KMS-11 (cell line): Measurements from ENCODE around the gene PNPLA7.

Source experiments
- H2AFZ ChIP-seq: fragments of 200-600 bp; sonication (generic); 2 replicates; pipeline ENCODE4 v1.6.1; 2016; ENCODE audit warnings: antibody characterized with exemption, mixed run types, low read depth
- H3K27ac ChIP-seq: fragments of 200-600 bp; sonication (generic); 2 replicates; pipeline ENCODE4 v1.6.1; 2016; ENCODE audit warnings: mild to moderate bottlenecking, mixed run types
- H3K27me3 ChIP-seq: fragments of 200-600 bp; sonication (generic); 2 replicates; pipeline ENCODE4 v1.6.1; 2017; ENCODE audit warnings: mild to moderate bottlenecking, low read depth, mixed run types, moderate library complexity; ENCODE audit not compliant: insufficient read depth
- H3K36me3 ChIP-seq: fragments of 200-600 bp; sonication (generic); 2 replicates; pipeline ENCODE4 v1.6.1; 2017; ENCODE audit warnings: mild to moderate bottlenecking, mixed run types; ENCODE audit not compliant: insufficient read depth
- H3K4me1 ChIP-seq: fragments of 200-600 bp; sonication (generic); 2 replicates; pipeline ENCODE4 v1.6.1; 2016; ENCODE audit warnings: mild to moderate bottlenecking, low read depth, mixed run types; ENCODE audit not compliant: poor library complexity, severe bottlenecking
- H3K4me2 ChIP-seq: fragments of 200-600 bp; sonication (generic); 2 replicates; pipeline ENCODE4 v1.7.0; 2016; ENCODE audit warnings: mild to moderate bottlenecking, mixed run types
- H3K4me3 ChIP-seq: fragments of 200-600 bp; sonication (generic); IDR thresholded peaks from 2 replicates; pipeline ENCODE4 v1.6.1; 2017; ENCODE audit warnings: low read depth, low read length, mixed read lengths; ENCODE audit not compliant: insufficient read depth
- H3K79me2 ChIP-seq: fragments of 200-600 bp; sonication (generic); 2 replicates; pipeline ENCODE4 v1.6.1; 2016; ENCODE audit warnings: low read depth, mixed run types; ENCODE audit not compliant: insufficient read depth
- H3K9ac ChIP-seq: fragments of 200-600 bp; sonication (generic); 2 replicates; pipeline ENCODE4 v1.6.1; 2016; ENCODE audit warnings: mild to moderate bottlenecking, mixed run types
- H4K20me1 ChIP-seq: fragments of 200-600 bp; sonication (generic); 2 replicates; pipeline ENCODE4 v1.6.1; 2016; ENCODE audit warnings: mild to moderate bottlenecking, mixed run types; ENCODE audit not compliant: insufficient read depth
- CTCF ChIP-seq: fragments of 200-600 bp; sonication (generic); conservative IDR thresholded peaks from 2 replicates; pipeline ENCODE4 v1.6.1; 2017; ENCODE audit warnings: low read depth, mild to moderate bottlenecking, antibody characterized with exemption, low read length, moderate library complexity, mixed read lengths

The PNPLA7 gene

GRCh38 chr9:137456061-137456863, 93.9 kb downstream of the PNPLA7 start:
- TF ChIP-seq CTCF, result no peak
- Histone ChIP-seq H3K36me3 (no peaks in the 10 kb centered on the region), H3K9ac (no peak overlapping the region), H2AFZ (no peak overlapping the region), H4K20me1 (no peaks in the 10 kb centered on the region), H3K27ac (no peak overlapping the region), H3K79me2 (no peaks in the 10 kb centered on the region), H3K4me2 (no peak overlapping the region), H3K27me3 (no peaks in the 10 kb centered on the region), H3K4me3 (no peak overlapping the region), H3K4me1 (peaks cover 7% of the 10 kb centered on the region)

DNA sequence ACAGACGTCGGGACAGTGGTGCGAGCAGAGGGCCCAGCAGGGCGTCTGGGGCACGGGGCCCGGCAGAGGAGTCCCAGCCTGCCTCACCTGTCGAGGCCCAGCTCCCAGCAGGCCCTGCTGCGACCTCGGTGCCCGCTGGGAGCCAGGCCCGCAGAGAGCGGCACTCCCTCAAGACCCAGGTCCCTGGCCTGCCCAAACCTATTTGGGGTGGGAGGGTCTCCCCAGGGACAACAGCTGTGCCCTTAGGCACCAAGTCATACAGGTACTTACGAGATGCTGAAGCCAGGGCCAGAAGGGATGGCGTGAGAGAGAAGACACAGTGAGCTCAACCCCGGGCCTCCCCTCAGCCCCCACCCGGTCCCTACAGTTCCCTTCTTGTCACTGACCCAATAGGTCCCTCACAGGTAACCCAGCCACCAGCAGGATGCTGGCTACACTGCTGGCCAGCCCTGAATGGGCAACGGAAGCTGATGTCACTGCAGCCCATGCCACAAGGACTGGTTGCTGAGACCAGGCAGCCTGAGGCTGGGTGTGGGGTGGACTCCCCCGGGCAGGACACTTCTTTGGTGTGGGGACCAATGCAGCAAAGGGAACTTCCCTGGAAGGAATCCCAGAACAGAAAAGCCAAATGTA, 94.7 kb downstream of the PNPLA7 start:
- Histone ChIP-seq H3K9ac (no peak overlapping the region), H4K20me1 (no peaks in the 10 kb centered on the region), H3K36me3 (no peaks in the 10 kb centered on the region), H3K4me1 (peaks cover 7% of the 10 kb centered on the region), H3K27me3 (no peaks in the 10 kb centered on the region), H3K79me2 (no peaks in the 10 kb centered on the region), H2AFZ (no peak overlapping the region), H3K4me2 (no peak overlapping the region), H3K27ac (no peak overlapping the region), H3K4me3 (no peak overlapping the region)
- TF ChIP-seq CTCF, result no peak

DNA sequence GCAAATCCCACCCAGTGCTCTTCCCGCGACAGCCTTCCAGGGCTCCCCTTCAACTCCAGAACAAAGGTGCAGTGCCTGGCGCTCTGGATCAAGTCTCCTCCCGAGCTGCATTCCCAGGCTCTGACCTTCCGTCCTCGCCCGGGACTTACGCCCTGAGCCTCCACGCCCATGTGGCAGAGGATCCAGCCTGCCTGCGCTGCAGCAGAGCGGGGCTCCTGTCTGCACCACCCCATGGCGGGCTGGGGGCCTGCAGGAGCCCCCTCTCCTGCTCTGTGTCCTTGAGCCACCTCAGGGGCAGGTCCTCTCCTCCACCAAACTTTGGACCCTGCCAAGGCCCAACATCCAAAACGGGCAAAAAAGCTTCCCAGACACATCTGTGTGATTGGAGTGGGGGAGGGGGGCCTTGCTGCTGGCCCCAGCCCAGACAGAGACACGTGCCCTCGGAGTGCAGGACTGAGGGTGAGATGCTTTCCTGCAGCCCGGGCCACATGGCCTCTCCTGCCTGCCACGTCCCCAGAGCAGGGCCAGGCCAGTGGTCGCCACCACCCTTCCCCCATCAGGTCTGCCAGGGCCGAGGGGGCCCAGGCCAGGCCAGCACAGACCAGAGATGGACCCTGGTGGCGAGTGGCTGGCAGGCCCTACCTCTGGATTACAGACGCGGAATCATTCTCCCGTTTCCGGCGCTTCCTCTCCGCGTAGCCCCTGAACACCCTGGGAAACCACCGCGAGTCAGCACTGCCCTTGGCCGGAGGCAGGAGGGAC, 95.4 kb downstream of the PNPLA7 start:
- TF ChIP-seq CTCF, result no peak
- Histone ChIP-seq H3K9ac (no peak overlapping the region), H3K4me2 (no peak overlapping the region), H3K27me3 (no peaks in the 10 kb centered on the region), H2AFZ (no peak overlapping the region), H3K27ac (no peak overlapping the region), H3K4me1 (peaks cover 5% of the 10 kb centered on the region), H4K20me1 (no peaks in the 10 kb centered on the region), H3K4me3 (no peak overlapping the region), H3K79me2 (no peaks in the 10 kb centered on the region), H3K36me3 (no peaks in the 10 kb centered on the region)

GRCh38 chr9:137454145-137454596, 96.0 kb downstream of the PNPLA7 start:
- Histone ChIP-seq H3K27ac (no peak overlapping the region), H3K4me2 (no peak overlapping the region), H2AFZ (no peak overlapping the region), H3K36me3 (no peaks in the 10 kb centered on the region), H3K27me3 (no peaks in the 10 kb centered on the region), H3K4me1 (no peaks in the 10 kb centered on the region), H3K9ac (no peak overlapping the region), H3K4me3 (no peak overlapping the region), H4K20me1 (no peaks in the 10 kb centered on the region), H3K79me2 (no peaks in the 10 kb centered on the region)
- TF ChIP-seq CTCF, result no peak
